NCI-H1105 (cell line): ENCODE measurements around the gene DGAT2.

Experiments
- DNase-seq: peaks from one replicate; lab custom pipeline; 2025; lab: John Stamatoyannopoulos, UW

DGAT2 gene

GRCh38 chr11:75826461-75827230, 58.1 kb downstream of the DGAT2 start:
- no peak for DNase-seq

DNA sequence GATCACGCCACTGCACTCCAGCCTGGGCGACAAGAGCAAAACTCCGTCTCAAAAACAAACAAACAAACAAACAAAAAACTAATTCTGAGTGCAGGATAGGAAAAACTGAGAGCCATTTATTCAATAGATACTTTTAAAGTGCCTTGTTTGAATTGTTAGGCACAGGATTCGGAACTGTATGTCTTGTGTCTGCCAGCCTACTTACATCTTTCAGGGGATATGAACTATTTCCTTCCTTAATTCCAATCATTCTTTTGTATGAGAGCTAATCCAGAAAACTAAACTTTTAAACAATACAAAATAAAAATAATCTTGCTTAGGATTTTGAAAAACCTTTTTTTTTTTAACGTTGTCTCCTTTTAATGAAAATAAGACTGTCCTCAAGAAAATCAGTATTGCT, 59.0 kb downstream of the DGAT2 start:
- DNase-seq: no peak

DNA sequence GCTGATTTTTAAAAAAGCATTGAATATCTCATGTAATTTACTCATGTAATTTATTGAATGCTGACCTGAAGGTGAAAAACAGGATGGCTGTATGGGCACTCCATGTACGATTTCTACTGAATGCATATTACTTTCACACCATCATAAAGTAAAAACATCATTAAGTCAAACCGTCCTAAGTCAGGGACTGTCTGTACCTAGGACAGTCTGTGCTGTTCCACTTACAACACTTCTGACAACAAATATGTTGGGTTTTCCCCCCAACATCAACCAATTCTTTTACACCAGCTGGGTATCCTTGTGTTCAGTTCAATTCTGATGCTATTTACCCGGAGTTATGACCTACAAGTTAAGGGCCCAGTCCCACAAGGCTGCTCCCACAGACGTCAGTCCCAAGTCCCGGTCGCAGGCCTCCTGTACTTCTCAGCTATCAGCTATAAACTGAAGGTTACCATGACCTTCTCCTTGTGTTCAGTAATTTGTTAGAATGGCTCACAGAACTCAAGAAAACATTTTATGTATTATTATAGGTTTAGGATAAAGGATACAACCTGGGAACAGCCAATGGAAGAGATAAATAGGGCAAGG, 63.4 kb downstream of the DGAT2 start:
- DNase-seq: no peak

- DNase-seq: no peak
These were observed 66.2 kb downstream of the DGAT2 start for GRCh38 chr11:75834728-75835127.

DNA sequence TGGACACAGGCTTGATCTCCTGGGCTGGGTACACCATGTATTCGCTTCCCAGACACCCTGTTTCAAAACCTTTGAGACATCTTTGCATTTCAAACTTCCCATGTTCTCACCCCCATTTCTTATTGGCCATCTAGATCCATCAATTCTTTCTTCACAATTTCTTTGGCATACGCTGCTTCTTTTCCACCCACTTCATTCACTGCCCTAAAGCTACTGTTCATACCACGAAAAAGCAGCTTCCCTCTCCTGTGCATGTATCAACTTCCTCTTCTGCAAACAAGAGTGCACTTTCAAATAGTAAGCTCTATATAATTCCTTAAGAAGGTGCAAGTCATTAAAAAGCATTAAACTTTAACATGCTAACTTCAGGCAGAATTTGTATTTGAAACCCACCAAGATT, 67.8 kb downstream of the DGAT2 start:
- DNase-seq: no peak

DNA sequence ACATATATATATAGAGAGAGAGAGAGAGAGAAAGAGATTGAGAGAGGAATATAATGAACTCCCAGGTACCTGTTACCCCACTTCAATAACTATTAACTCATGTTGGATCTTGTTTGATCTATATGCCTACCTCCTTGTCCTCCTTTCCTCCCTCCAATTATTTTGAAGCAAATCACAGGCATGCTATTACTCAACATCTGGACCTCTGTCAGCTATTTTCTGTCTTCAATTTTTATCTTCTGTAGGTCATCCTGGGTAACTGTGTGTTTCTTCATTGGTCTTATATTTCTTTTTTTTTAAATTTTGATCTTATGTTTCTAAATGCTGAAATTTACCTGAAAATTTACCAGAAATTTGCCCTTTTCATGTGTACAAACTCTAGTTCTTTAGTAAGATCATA, 71.3 kb downstream of the DGAT2 start:
- DNase-seq: no peak

DNA sequence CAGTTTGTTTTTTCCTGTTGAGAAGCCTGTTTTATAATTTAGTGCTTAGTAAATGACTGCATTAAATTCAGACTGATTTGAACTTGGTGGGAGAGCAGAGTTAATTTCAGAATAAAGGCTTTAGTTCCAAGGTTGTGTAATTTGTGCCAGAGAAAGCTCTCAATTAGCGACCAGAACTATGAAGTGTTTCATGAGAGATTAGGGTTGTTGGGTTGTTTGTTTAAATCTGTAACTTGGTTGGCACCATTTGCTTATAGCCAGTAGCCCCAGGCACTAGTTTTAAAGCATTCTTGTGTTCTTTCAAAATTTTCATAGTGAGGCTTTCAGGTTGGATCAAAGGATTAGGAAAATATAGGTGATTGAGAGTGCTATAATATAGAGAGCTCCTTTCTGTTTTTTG, 71.9 kb downstream of the DGAT2 start:
- DNase-seq: no peak

- no peak for DNase-seq
These were observed 73.2 kb downstream of the DGAT2 start for GRCh38 chr11:75841739-75842138.

GRCh38 chr11:75845324-75845723, 76.7 kb downstream of the DGAT2 start:
- DNase-seq: no peak

- DNase-seq: no peak
These were observed 81.3 kb downstream of the DGAT2 start for GRCh38 chr11:75849894-75850293.

GRCh38 chr11:75850787-75851186, 82.2 kb downstream of the DGAT2 start:
- no peak for DNase-seq
